Cardiac muscle cell (in vitro differentiated cells and primary cell): ENCODE measurements around the gene TMEM171. TPM values are rescaled to one million over a fixed set of nuclear protein-coding genes. Genes with fewer than 3 reads are reported as not detected.

Experiments
- DNase-seq, 2 donors: peaks; one replicate each; pipeline versions ENCODE4 v3.0.0 to v3.0.0-alpha.2; 2010 to 2017; ENCODE audit warnings: low read depth in 1 of 2, low spot score in 1 of 2
- H3K27ac ChIP-seq: fragments of 200-600 bp; sonication (generic); 2 replicates; pipeline ENCODE4 v1.5.1; 2016
- H3K27me3 ChIP-seq: fragments of 200-600 bp; sonication (generic); 2 replicates; pipeline ENCODE4 v1.6.0; 2016; ENCODE audit warnings: control low read depth
- H3K36me3 ChIP-seq: fragments of 200-600 bp; sonication (generic); 2 replicates; pipeline ENCODE4 v1.5.1; 2016; ENCODE audit warnings: control low read depth
- H3K4me1 ChIP-seq: fragments of 200-600 bp; sonication (generic); 2 replicates; pipeline ENCODE4 v1.8.1; 2017; ENCODE audit warnings: low read depth, mild to moderate bottlenecking, mixed run types
- H3K4me3 ChIP-seq: fragments of 200-600 bp; sonication (generic); 2 replicates; pipeline ENCODE4 v1.5.1; 2016; ENCODE audit warnings: mild to moderate bottlenecking
- H3K9me3 ChIP-seq: fragments of 200-600 bp; sonication (generic); 2 replicates; pipeline ENCODE4 v1.5.1; 2017; ENCODE audit warnings: low read depth, mild to moderate bottlenecking, control low read depth
- polyA plus RNA-seq: library from polyadenylated mRNA; unstranded; fragments of >200 nt; fragmentation: Nextera tagmentation; extraction: Ambion mirVana; gene quantifications from 2 replicates; pipeline ENCODE4 v1.2.1, GENCODE V29; 2016
- total RNA-seq: library from RNA; depleted of rRNA; stranded (reverse); fragments of >200 nt; gene quantifications from 2 replicates; pipeline ENCODE4 v1.2.3, GENCODE V29; 2016
- TF ChIP-seq, protein P1 (sequence below): IDR thresholded peaks from 2 replicates; pipeline ENCODE4 v1.5.1; 2012; ENCODE audit warnings: low read depth, mild to moderate bottlenecking, low read length

The TMEM171 gene
- total and polyA plus RNA-seq, 2 experiments from 2014 or later = not detected

DNA sequence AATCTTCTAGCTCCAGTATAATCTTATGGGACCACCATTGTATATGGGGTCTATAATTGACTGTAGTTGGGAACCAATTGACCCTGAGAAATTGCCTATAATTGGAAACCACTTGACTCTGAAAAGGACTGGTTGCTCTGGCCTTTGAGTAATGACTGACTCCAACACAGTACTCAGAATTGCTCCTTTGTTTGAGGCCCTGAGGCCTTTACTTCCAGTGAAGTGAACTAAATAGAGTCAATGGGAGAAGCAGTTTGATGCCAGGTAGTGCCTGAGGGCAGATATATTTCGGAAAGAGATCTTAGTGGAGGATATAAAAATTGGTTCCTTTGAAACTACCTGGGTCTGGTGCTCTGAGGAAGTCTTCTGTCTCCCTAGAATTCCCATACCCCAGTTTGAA, 16.0 kb upstream of the TMEM171 start:
- H3K9me3 ChIP-seq = no peaks in the 10 kb centered on the region
- H3K4me1 ChIP-seq = no peaks in the 10 kb centered on the region
- no peak overlapping the region for H3K4me3 ChIP-seq
- no peak for DNase-seq
- no peaks in the 10 kb centered on the region for H3K27me3 ChIP-seq
- no peak overlapping the region for H3K27ac ChIP-seq
- no peaks in the 10 kb centered on the region for H3K36me3 ChIP-seq
- TF ChIP-seq, protein P1, sequence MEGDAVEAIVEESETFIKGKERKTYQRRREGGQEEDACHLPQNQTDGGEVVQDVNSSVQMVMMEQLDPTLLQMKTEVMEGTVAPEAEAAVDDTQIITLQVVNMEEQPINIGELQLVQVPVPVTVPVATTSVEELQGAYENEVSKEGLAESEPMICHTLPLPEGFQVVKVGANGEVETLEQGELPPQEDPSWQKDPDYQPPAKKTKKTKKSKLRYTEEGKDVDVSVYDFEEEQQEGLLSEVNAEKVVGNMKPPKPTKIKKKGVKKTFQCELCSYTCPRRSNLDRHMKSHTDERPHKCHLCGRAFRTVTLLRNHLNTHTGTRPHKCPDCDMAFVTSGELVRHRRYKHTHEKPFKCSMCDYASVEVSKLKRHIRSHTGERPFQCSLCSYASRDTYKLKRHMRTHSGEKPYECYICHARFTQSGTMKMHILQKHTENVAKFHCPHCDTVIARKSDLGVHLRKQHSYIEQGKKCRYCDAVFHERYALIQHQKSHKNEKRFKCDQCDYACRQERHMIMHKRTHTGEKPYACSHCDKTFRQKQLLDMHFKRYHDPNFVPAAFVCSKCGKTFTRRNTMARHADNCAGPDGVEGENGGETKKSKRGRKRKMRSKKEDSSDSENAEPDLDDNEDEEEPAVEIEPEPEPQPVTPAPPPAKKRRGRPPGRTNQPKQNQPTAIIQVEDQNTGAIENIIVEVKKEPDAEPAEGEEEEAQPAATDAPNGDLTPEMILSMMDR = no peak

DNA sequence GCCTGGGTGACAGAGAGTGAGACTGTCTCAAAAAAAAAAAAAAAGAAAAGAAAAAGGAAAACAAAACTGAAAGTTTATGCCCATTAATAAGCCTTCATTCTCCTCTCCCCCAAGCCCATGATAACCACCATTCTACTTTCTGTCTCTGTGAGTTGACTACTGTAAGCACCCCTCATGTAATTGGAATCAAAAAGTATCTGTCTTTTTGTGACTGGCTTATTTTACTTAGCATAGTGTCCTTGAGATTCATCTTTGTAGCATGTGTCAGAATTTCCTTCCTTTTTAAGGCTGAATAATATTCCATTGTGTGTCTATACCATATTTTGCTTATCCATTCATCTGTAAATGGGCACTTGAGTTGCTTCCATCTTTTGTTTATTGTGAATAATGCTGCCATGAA, 14.0 kb upstream of the TMEM171 start:
- Histone ChIP-seq H3K36me3 (no peaks in the 10 kb centered on the region), H3K4me1 (no peaks in the 10 kb centered on the region), H3K4me3 (no peak overlapping the region), H3K27me3 (no peaks in the 10 kb centered on the region), H3K27ac (no peak overlapping the region), H3K9me3 (no peaks in the 10 kb centered on the region)
- TF ChIP-seq, protein P1 = no peak
- no peak for DNase-seq

DNA sequence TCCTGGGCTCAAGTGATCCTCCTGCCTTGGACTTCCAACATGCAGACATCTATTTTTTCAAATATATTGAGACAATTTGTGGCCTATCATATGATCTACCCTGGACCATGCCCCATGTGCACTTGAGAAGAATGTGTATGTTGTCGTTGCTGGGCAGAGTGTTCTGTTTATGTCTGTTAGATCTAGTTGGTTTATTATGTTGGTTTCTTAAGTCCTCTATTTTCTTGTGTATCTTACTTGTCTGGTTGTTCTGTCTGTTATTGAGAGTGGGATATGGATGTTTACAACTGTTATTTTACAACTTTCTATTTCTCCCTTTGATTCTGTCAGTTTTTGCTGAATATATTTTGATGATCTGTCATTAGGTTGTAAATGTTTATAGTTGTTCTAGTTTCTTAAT, 10.2 kb upstream of the TMEM171 start:
- Histone ChIP-seq H3K4me1 (no peaks in the 10 kb centered on the region), H3K27ac (no peak overlapping the region), H3K36me3 (no peaks in the 10 kb centered on the region), H3K9me3 (no peaks in the 10 kb centered on the region), H3K27me3 (no peaks in the 10 kb centered on the region), H3K4me3 (no peak overlapping the region)
- TF ChIP-seq, protein P1 = no peak
- no peak for DNase-seq

DNA sequence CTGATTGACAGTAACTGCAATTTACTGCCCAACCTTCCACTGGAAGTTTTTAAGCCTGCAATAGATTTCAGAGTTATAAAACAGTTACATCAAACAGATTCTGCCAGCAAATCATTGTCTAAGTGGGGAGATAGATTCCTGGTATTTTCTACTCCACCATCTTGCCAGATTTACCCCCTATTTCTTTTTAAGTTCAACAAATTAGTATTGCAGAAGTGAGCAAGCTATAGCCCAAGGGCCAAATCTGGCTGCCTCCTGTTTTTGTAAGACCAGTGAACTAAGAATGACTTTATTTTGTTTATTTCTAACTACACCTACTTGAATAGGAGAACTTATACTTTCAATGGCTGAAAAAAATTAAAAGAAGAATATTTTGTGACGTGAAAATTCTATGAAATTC, 8.8 kb upstream of the TMEM171 start:
- no peak overlapping the region for H3K4me3 ChIP-seq
- no peaks in the 10 kb centered on the region for H3K4me1 ChIP-seq
- DNase-seq = no peak
- no peaks in the 10 kb centered on the region for H3K36me3 ChIP-seq
- H3K27ac ChIP-seq = no peak overlapping the region
- H3K27me3 ChIP-seq = no peaks in the 10 kb centered on the region
- H3K9me3 ChIP-seq = no peaks in the 10 kb centered on the region
- TF ChIP-seq, protein P1 = no peak

DNA sequence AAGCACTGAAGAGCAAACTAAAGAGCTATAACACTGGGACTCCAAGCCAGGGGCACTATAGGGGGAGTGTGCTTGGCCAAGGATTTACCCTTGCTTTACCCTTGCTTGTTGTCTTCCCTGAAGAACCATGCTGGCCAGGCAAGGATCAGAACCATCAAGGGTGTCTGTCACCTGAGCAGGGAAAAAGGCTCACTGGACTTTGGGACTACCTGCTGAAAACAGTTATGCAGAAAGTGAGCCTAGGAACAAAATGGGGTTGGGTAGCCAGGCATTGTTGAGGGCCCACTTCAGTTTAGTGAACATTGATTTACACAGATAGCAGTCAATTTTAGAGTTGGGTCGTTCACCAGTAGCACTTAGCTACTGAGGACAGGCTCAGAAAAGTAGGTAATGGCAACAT, 8.0 kb upstream of the TMEM171 start:
- no peaks in the 10 kb centered on the region for H3K36me3 ChIP-seq
- H3K9me3 ChIP-seq = no peaks in the 10 kb centered on the region
- no peak for DNase-seq
- H3K27me3 ChIP-seq = no peaks in the 10 kb centered on the region
- H3K27ac ChIP-seq = no peak overlapping the region
- no peaks in the 10 kb centered on the region for H3K4me1 ChIP-seq
- TF ChIP-seq, protein P1 = no peak
- H3K4me3 ChIP-seq = no peak overlapping the region
